Spleen (tissue), 11 donors: Measurements from ENCODE around the gene IGF2R. TPM values are rescaled to one million over a fixed set of nuclear protein-coding genes. Genes with fewer than 3 reads are reported as not detected.

ENCODE experiments used
- DNase-seq: peaks from one replicate; pipeline ENCODE4 v3.0.0-alpha.2; 2020
- H3K27ac ChIP-seq, 8 donors: fragments of 200-600 bp; sonication (generic) in 7 of 8; 1 replicate in 4 of 8; 2 replicates in 4 of 8; pipeline versions ENCODE4 v1.5.0 to v1.8.0; 2016 to 2021; ENCODE audit warnings: inconsistent platforms in 4 of 8, mild to moderate bottlenecking in 4 of 8, moderate library complexity in 1 of 8
- H3K27me3 ChIP-seq, 7 donors: fragments of 200-600 bp; sonication (generic) in 6 of 7; replicated peaks in 1 of 7; 1 replicate in 4 of 7; 2 replicates in 3 of 7; pipeline versions ENCODE4 v1.5.0 to v1.8.0; 2016 to 2021; ENCODE audit warnings: inconsistent platforms in 3 of 7, mild to moderate bottlenecking in 1 of 7
- H3K36me3 ChIP-seq, 6 donors: fragments of 200-600 bp; sonication (generic) in 5 of 6; 1 replicate in 4 of 6; 2 replicates in 2 of 6; pipeline versions ENCODE4 v1.5.0 to v1.8.0; 2016 to 2021; ENCODE audit warnings: inconsistent platforms in 2 of 6
- H3K4me1 ChIP-seq, 6 donors: fragments of 200-600 bp; sonication (generic) in 5 of 6; 1 replicate in 3 of 6; 2 replicates in 3 of 6; pipeline versions ENCODE4 v1.5.0 to v1.8.0; 2016 to 2021; ENCODE audit warnings: inconsistent platforms in 3 of 6
- H3K4me3 ChIP-seq, 8 donors: fragments of 200-600 bp; sonication (generic) in 7 of 8; 1 replicate in 4 of 8; 2 replicates in 4 of 8; pipeline versions ENCODE4 v1.5.0 to v1.8.0; 2016 to 2021; ENCODE audit warnings: inconsistent platforms in 4 of 8, mild to moderate bottlenecking in 4 of 8, moderate library complexity in 2 of 8
- H3K9me3 ChIP-seq, 8 donors: fragments of 200-600 bp; sonication (generic) in 7 of 8; 1 replicate in 4 of 8; 2 replicates in 4 of 8; pipeline versions ENCODE4 v1.5.0 to v1.8.0; 2016 to 2021; ENCODE audit warnings: inconsistent platforms in 4 of 8
- CTCF ChIP-seq, 11 experiments: fragments of 200-600 bp in 7 of 11; fragments of 450-650 bp in 4 of 11; sonication (generic) in 4 of 11; IDR thresholded peaks in 8 of 11; conservative IDR thresholded peaks in 3 of 11; 1 replicate in 7 of 11; 2 replicates in 4 of 11; pipeline versions ENCODE4 v1.4.0 to v1.8.0; 2016 to 2021; ENCODE audit warnings: antibody characterized with exemption in 11 of 11, inconsistent platforms in 4 of 11, mild to moderate bottlenecking in 1 of 11
- POLR2A ChIP-seq, 3 donors: fragments of 450-650 bp; IDR thresholded peaks; one replicate each; pipeline ENCODE4 v1.5.1; 2017; ENCODE audit warnings: antibody characterized with exemption in 3 of 3, mild to moderate bottlenecking in 1 of 3
- POLR2AphosphoS5 ChIP-seq, 3 donors: sonication (generic); formaldehyde crosslinking; IDR thresholded peaks; one replicate each; pipeline ENCODE4 v1.5.1; 2017; ENCODE audit warnings: antibody characterized with exemption in 3 of 3
- WGBS, 5 donors: extraction: QIAGEN DNeasy Blood & Tissue Kit in 3 of 5; methylation state at CpG; one replicate each; pipeline versions ENCODE4 v1.1.5 to v1.1.7; 2013 to 2018; 5-methylcytosine and 5-hydroxymethylcytosine counted together
- intact Hi-C: fragments of 100-400 bp; cut with DNase I; formaldehyde crosslinking; loops from one replicate; pipeline ENCODE4 v1.15.0; 2023; ENCODE audit warnings: low total_unique reads
- polyA plus RNA-seq, 3 donors: library from polyadenylated mRNA; stranded (reverse); fragments of 200-250 nt; gene quantifications; one replicate each; pipeline ENCODE4 v1.2.1, GENCODE V29; 2013
- total RNA-seq, 7 donors: library from RNA; depleted of rRNA in 3 of 7; stranded (reverse); fragments of >200 nt in 3 of 7; fragmentation: NEBNext Ultra II Directional in 4 of 7; extraction: Animal tissue kit (Norgen Biotek cat#: 25700) in 4 of 7; gene quantifications; one replicate each; pipeline versions ENCODE4 v1.1.0 to v1.2.1, GENCODE V29; 2016 to 2021
- donor health status: healthy with polysubstance abuse.
- donor health status: DM: no; HTN: no; CAD: no; lungs with moderate emphysema.
- donor health status: DM: no; HTN: no; CAD: no.
- donor health status: Bipolar disorder and iron deficiency.
- donor health status: healthy.
- donor health status: DM: no; HTN: no; CAD: no.
- donor health status: DM: yes; HTN: yes; CAD: no.

IGF2R gene
- total and polyA plus RNA-seq, 10 donors, result 6.9 to 193 (median 159) TPM

GRCh38 chr6:160041608-160042007 lies 72.7 kb downstream of the IGF2R start:
- WGBS, 5 donors, result 82 to 86% (median 83%) methylated on average over 6 of the region's 6 CpGs
- peaks cover 0 to 99% (median 74%) of the 10 kb centered on the region in 6 donors for H3K36me3 ChIP-seq
- no peaks in the 10 kb centered on the region for H3K9me3 ChIP-seq
- H3K4me3 ChIP-seq, result no peak overlapping the region
- TF ChIP-seq CTCF (IDR thresholded peaks at IDR 0.05 in 8 of 11, conservative IDR thresholded peaks at IDR 0.05 in 3 of 11), result no peak
- TF ChIP-seq POLR2A (IDR thresholded peaks at IDR 0.05), result no peak
- TF ChIP-seq POLR2AphosphoS5 (IDR thresholded peaks at IDR 0.05), result no peak
- no peaks in the 10 kb centered on the region for H3K4me1 ChIP-seq
- DNase-seq, result no peak
- intact Hi-C loops, result no loop called here
- no peak overlapping the region for H3K27ac ChIP-seq
- H3K27me3 ChIP-seq, result no peaks in the 10 kb centered on the region

GRCh38 chr6:160042014-160042773 lies 73.3 kb downstream of the IGF2R start:
- intact Hi-C loops, result no loop called here
- no peak overlapping the region for H3K4me3 ChIP-seq
- WGBS, 5 donors, result 93 to 97% (median 95%) methylated on average over 12 of the region's 12 CpGs
- no peaks in the 10 kb centered on the region for H3K9me3 ChIP-seq
- H3K27me3 ChIP-seq, result no peaks in the 10 kb centered on the region
- H3K4me1 ChIP-seq, result no peaks in the 10 kb centered on the region
- peaks cover 0 to 99% (median 77%) of the 10 kb centered on the region in 6 donors for H3K36me3 ChIP-seq
- TF ChIP-seq POLR2A (IDR thresholded peaks at IDR 0.05) (no peak), POLR2AphosphoS5 (IDR thresholded peaks at IDR 0.05) (no peak), CTCF (IDR thresholded peaks at IDR 0.05 in 8 of 11, conservative IDR thresholded peaks at IDR 0.05 in 3 of 11) (no peak)
- DNase-seq, result no peak
- no peak overlapping the region for H3K27ac ChIP-seq

GRCh38 chr6:160042788-160043301 lies 74.0 kb downstream of the IGF2R start:
- no peaks in the 10 kb centered on the region for H3K27me3 ChIP-seq
- DNase-seq, result no peak
- TF ChIP-seq POLR2AphosphoS5 (IDR thresholded peaks at IDR 0.05) (no peak), POLR2A (IDR thresholded peaks at IDR 0.05) (no peak), CTCF (IDR thresholded peaks at IDR 0.05 in 8 of 11, conservative IDR thresholded peaks at IDR 0.05 in 3 of 11) (no peak)
- H3K27ac ChIP-seq, result no peak overlapping the region
- intact Hi-C loops, result no loop called here
- no peaks in the 10 kb centered on the region for H3K9me3 ChIP-seq
- H3K36me3 ChIP-seq, result peaks cover 0 to 100% (median 83%) of the 10 kb centered on the region in 6 donors
- WGBS, 5 donors, result 93 to 97% (median 94%) methylated on average over 11 of the region's 11 CpGs
- no peaks in the 10 kb centered on the region for H3K4me1 ChIP-seq
- H3K4me3 ChIP-seq, result no peak overlapping the region

- Histone ChIP-seq H3K36me3 (peaks cover 0 to 100% (median 88%) of the 10 kb centered on the region in 6 donors), H3K27ac (no peak overlapping the region), H3K9me3 (no peaks in the 10 kb centered on the region), H3K27me3 (no peaks in the 10 kb centered on the region), H3K4me3 (no peak overlapping the region), H3K4me1 (no peaks in the 10 kb centered on the region)
- WGBS, 5 donors, result 95 to 98% (median 96%) methylated on average over 4 of the region's 4 CpGs
- TF ChIP-seq CTCF (IDR thresholded peaks at IDR 0.05 in 8 of 11, conservative IDR thresholded peaks at IDR 0.05 in 3 of 11) (no peak), POLR2A (IDR thresholded peaks at IDR 0.05) (no peak), POLR2AphosphoS5 (IDR thresholded peaks at IDR 0.05) (no peak)
- intact Hi-C loops, result no loop called here
- no peak for DNase-seq
These were observed 74.9 kb downstream of the IGF2R start for GRCh38 chr6:160043784-160044183.
